Progenitor cell of endocrine pancreas (in vitro differentiated cells): ENCODE results near the gene ZSWIM6. TPM values are rescaled to one million over a fixed set of nuclear protein-coding genes. Genes with fewer than 3 reads are reported as not detected.
"Not testable (repeated sequence)": the region's sequence is repeated elsewhere in the genome, so short reads cannot be mapped to it uniquely, and the experiment has no call there.

Experiments
- DNase-seq: peaks from one replicate; pipeline ENCODE4 v3.0.0; 2021; ENCODE audit warnings: low spot score; ENCODE audit not compliant: unreplicated experiment
- H3K27ac Mint-ChIP-seq: 2 replicates; pipeline ENCODE4 v1.8.0; 2021; ENCODE audit warnings: mild to moderate bottlenecking, moderate library complexity, mixed read lengths
- H3K27me3 Mint-ChIP-seq: 2 replicates; pipeline ENCODE4 v1.8.0; 2021; ENCODE audit warnings: mixed read lengths
- H3K36me3 Mint-ChIP-seq: 2 replicates; pipeline ENCODE4 v1.8.0; 2022; ENCODE audit warnings: mixed read lengths; ENCODE audit not compliant: insufficient read depth
- H3K4me1 Mint-ChIP-seq: 2 replicates; pipeline ENCODE4 v1.8.0; 2021; ENCODE audit warnings: low read depth, mixed read lengths
- H3K4me3 Mint-ChIP-seq: 2 replicates; pipeline ENCODE4 v1.8.0; 2021; ENCODE audit warnings: low read depth, mild to moderate bottlenecking, moderate library complexity, mixed read lengths
- H3K9me3 Mint-ChIP-seq: 2 replicates; pipeline ENCODE4 v1.8.0; 2021; ENCODE audit warnings: low read depth, mixed read lengths
- total RNA-seq: library from RNA; stranded (reverse); gene quantifications from 2 replicates; pipeline ENCODE4 v1.2.1, GENCODE V29; 2021
- TF ChIP-seq, protein P1 (sequence below): fragments of 200-600 bp; sonication (generic); IDR thresholded peaks from one replicate; pipeline ENCODE4 v1.5.0; 2021; ENCODE audit warnings: antibody characterized with exemption, mild to moderate bottlenecking; ENCODE audit not compliant: unreplicated experiment

The ZSWIM6 gene
- total RNA-seq, 1 donor from 2014 or later: 35.2 TPM

DNA sequence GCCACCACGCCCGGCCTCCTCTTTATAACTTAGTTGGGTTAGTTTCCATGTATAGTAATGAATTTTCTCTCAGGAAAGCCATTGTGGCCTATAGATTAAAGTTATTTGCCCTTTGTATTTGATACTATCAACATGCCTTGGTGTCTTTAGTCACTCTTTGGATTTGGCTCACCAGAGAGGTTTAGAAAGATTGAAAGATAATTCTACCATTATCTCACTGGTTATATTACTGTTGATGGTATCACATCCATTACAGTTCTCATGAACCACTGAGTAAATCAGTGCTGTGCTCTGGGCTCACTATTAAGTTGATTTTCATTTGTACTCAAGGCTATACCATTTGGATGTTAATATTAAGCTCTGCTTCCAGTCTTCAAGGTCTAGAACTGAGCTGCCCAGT, 87.0 kb downstream of the ZSWIM6 start:
- TF ChIP-seq, protein P1, sequence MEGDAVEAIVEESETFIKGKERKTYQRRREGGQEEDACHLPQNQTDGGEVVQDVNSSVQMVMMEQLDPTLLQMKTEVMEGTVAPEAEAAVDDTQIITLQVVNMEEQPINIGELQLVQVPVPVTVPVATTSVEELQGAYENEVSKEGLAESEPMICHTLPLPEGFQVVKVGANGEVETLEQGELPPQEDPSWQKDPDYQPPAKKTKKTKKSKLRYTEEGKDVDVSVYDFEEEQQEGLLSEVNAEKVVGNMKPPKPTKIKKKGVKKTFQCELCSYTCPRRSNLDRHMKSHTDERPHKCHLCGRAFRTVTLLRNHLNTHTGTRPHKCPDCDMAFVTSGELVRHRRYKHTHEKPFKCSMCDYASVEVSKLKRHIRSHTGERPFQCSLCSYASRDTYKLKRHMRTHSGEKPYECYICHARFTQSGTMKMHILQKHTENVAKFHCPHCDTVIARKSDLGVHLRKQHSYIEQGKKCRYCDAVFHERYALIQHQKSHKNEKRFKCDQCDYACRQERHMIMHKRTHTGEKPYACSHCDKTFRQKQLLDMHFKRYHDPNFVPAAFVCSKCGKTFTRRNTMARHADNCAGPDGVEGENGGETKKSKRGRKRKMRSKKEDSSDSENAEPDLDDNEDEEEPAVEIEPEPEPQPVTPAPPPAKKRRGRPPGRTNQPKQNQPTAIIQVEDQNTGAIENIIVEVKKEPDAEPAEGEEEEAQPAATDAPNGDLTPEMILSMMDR: no peak
- Mint-ChIP-seq H3K36me3 (peaks cover 14% of the 10 kb centered on the region), H3K9me3 (peaks cover 15% of the 10 kb centered on the region), H3K4me3 (no peak overlapping the region), H3K27me3 (no peaks in the 10 kb centered on the region), H3K4me1 (peaks cover 24% of the 10 kb centered on the region), H3K27ac (no peak overlapping the region)
- no peak for DNase-seq

DNA sequence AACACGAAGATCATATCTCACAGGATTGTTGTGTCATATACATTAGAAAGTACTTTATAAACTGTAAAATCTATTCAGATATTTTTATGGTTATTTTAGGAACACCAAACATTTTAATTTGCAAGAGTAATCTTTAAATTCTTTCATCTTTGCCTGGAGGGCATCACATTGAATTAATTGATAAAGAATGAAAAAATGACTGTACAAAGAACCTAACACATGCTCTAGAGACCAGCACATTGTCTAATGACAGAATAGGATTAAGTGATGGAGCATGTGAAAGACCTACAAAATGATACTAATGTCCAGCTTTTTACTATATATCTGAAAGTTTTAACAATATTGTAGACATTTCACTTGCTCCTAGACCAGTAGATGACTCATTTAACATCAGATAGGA, 88.0 kb downstream of the ZSWIM6 start:
- Mint-ChIP-seq H3K9me3 (peaks cover 15% of the 10 kb centered on the region), H3K4me3 (no peak overlapping the region), H3K4me1 (peaks cover 20% of the 10 kb centered on the region), H3K27ac (no peak overlapping the region), H3K27me3 (no peaks in the 10 kb centered on the region), H3K36me3 (peaks cover 14% of the 10 kb centered on the region)
- DNase-seq: no peak
- TF ChIP-seq, protein P1: no peak

DNA sequence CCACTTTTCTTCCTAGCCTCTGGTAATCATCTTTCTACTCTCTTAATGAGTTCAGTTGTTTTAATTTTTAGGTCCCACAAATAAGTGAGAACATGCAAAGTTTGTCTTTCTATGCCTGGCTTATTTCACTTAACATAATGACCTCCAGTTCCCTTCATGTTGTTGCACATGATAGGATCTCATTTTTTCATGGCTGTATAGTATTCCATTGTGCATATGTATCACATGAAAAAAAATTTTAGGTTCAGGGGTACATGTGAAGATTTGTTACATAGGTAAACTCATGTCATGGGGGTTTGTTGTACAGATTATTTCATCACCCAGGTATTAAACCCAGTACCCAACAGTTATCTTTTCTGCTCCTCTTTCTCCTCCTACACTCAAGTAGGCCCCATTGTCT, 89.2 kb downstream of the ZSWIM6 start:
- Mint-ChIP-seq H3K9me3 (peaks cover 15% of the 10 kb centered on the region), H3K27ac (peak overlapping the region; percentile 74), H3K36me3 (peaks cover 14% of the 10 kb centered on the region)
- H3K27me3 Mint-ChIP-seq, H3K4me1 Mint-ChIP-seq, H3K4me3 Mint-ChIP-seq, DNase-seq: not testable (repeated sequence)

DNA sequence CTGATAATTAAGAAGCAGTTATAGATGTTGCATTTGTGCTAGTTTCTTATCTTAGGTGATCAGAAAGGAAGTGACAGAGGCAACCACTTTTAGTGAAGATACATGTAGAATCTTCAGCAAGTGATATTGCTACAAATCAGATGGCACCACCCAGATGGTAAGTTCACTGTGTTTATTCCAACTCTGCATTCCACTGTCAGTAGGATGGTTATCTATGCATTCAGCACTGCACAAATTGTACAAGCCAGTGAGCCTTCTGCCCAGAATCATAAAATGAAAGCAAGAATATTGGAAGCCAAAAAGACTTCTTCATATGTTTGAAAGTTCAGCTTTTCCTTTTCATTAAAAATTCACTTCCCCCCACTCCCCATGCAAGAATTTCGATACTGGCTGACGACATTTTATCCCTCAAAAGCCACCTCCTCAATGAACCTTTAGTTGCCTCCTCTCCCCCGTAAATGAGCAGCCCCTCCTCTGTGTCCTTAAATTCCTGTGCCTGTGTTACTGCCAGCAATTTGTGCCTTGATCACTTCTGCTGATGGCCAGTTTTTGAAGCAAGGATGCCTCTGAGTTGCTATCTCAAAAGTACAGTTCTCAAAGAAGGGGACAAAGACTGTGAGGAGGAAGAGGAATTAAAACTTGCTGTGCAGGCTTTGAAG, 91.6 kb downstream of the ZSWIM6 start:
- Mint-ChIP-seq H3K9me3 (peaks cover 15% of the 10 kb centered on the region), H3K36me3 (peaks cover 14% of the 10 kb centered on the region), H3K4me3 (no peak overlapping the region), H3K4me1 (peaks cover 8% of the 10 kb centered on the region), H3K27ac (peak overlapping the region; percentile 68), H3K27me3 (no peaks in the 10 kb centered on the region)
- TF ChIP-seq, protein P1: no peak
- DNase-seq: no peak

DNA sequence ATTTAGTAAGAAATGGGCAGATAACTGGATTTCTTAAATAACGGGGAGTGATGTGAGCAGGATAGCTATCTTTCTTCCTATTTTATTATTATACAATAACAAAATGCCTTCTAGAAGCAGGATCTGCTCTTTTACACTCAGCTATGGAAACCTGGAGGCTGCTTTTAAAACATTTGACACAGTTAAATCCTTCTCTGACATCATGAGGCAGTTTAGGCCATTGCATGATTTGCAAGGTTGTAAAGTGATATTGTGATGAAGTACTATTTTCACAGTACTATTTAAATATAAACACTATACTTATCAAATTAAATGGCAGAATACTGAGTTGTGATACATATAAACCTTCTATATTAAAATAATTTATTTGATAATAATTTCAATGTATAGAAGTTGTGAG, 93.9 kb downstream of the ZSWIM6 start:
- H3K27me3 Mint-ChIP-seq: no peaks in the 10 kb centered on the region
- TF ChIP-seq, protein P1: no peak
- no peak overlapping the region for H3K4me3 Mint-ChIP-seq
- no peak for DNase-seq
- peaks cover 18% of the 10 kb centered on the region for H3K36me3 Mint-ChIP-seq
- no peak overlapping the region for H3K27ac Mint-ChIP-seq
- peaks cover 24% of the 10 kb centered on the region for H3K4me1 Mint-ChIP-seq
- peaks cover 23% of the 10 kb centered on the region for H3K9me3 Mint-ChIP-seq

DNA sequence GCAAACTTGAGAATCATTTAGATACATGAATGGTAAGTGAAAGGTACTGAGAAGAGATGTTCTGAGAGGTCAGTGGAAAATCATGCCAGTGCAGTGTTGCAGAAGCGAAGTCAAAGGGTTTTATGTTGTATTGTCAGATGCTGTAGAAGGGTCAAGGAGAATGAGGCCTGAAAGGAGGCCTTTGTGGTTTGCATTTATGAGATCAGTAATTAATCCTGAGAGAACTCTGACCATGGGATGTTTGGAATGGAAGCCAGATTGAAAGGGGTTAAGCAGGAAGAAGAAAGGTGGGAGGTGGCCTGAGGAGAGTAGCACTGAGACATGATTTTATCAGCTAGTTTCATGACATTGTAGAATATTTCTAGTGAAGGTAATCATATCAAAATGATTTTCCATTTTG, 97.8 kb downstream of the ZSWIM6 start:
- peaks cover 6% of the 10 kb centered on the region for H3K36me3 Mint-ChIP-seq
- H3K4me3 Mint-ChIP-seq: no peak overlapping the region
- no peaks in the 10 kb centered on the region for H3K27me3 Mint-ChIP-seq
- H3K4me1 Mint-ChIP-seq: peaks cover 28% of the 10 kb centered on the region
- TF ChIP-seq, protein P1: no peak
- H3K27ac Mint-ChIP-seq: peak overlapping the region; percentile 39
- DNase-seq: no peak
- peaks cover 8% of the 10 kb centered on the region for H3K9me3 Mint-ChIP-seq
